PFSK-1 (cell line): Measurements from ENCODE around the gene ARF5.

ENCODE experiments used
- FOXP2 ChIP-seq: optimal IDR thresholded peaks from 2 replicates; pipeline ENCODE3; 2011; ENCODE audit warnings: borderline replicate concordance, control low read depth, inconsistent platforms; ENCODE audit not compliant: insufficient read depth; ENCODE audit errors: extremely low read length, extremely low read depth
- POLR2AphosphoS5 ChIP-seq: IDR thresholded peaks from 2 replicates; pipeline ENCODE4 v1.6.1; 2012; ENCODE audit warnings: low read depth, mild to moderate bottlenecking, control low read depth, low read length, moderate library complexity
- SIN3A ChIP-seq: IDR thresholded peaks from 2 replicates; pipeline ENCODE4 v1.6.1; 2012; ENCODE audit warnings: mild to moderate bottlenecking, low read length, moderate library complexity, borderline replicate concordance; ENCODE audit not compliant: insufficient read depth
- TAF1 ChIP-seq: IDR thresholded peaks from 2 replicates; pipeline ENCODE4 v1.6.1; 2012; ENCODE audit warnings: low read length, control low read depth, borderline replicate concordance; ENCODE audit not compliant: insufficient read depth
- TF ChIP-seq, protein P1 (sequence below), 2 experiments: IDR thresholded peaks; 2 replicates each; pipeline versions ENCODE4 v1.6.1 to v1.8.0; 2011 to 2012; ENCODE audit warnings: low read depth in 2 of 2, low read length in 2 of 2, control low read depth in 1 of 2, inconsistent platforms in 1 of 2, mild to moderate bottlenecking in 1 of 2, moderate library complexity in 1 of 2; ENCODE audit not compliant: insufficient read depth in 1 of 2

The ARF5 gene

DNA sequence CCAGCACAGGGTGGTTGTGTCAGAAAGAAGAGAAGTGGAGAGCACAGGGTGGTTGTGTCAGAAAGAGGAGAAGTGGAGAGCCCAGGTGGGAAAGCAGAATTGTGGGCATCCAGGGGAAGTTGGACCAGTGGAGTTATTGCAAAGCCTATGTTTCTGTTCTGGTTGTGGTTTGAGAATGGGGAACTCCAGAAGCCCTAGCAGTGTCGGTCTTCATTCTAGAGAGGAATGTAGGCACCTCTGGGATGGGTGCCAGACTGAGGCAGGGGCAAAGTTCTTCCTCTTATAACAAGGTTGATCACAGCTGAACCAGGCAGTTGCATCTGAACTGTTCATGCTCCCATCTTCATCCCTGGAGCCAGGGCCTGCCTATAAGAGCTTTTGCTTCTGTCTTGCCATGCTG is 6.3 kb downstream of the ARF5 start:
- TF ChIP-seq FOXP2 (no peak), TAF1 (no peak)

DNA sequence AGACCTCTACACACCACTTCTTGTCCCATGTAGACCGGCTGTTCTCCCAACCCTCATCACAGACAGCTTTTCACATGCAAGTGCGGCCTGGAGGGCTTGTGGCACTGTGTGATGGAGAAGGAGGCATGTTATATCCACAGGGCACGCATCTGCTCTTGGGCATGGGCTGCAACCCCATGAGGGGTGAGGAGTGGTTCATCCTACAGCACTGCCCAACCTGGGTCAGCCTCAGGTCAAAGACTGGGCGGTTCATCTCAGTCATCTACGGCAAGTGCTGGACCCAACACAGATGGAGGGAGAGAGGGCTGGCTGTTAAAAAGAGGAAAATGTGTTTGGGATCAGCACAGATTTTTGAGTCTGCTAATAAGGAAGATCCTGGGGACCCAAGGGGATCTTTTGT is 7.5 kb downstream of the ARF5 start:
- TF ChIP-seq TAF1 (no peak), SIN3A (no peak), POLR2AphosphoS5 (no peak), FOXP2 (no peak)
- TF ChIP-seq, protein P1, sequence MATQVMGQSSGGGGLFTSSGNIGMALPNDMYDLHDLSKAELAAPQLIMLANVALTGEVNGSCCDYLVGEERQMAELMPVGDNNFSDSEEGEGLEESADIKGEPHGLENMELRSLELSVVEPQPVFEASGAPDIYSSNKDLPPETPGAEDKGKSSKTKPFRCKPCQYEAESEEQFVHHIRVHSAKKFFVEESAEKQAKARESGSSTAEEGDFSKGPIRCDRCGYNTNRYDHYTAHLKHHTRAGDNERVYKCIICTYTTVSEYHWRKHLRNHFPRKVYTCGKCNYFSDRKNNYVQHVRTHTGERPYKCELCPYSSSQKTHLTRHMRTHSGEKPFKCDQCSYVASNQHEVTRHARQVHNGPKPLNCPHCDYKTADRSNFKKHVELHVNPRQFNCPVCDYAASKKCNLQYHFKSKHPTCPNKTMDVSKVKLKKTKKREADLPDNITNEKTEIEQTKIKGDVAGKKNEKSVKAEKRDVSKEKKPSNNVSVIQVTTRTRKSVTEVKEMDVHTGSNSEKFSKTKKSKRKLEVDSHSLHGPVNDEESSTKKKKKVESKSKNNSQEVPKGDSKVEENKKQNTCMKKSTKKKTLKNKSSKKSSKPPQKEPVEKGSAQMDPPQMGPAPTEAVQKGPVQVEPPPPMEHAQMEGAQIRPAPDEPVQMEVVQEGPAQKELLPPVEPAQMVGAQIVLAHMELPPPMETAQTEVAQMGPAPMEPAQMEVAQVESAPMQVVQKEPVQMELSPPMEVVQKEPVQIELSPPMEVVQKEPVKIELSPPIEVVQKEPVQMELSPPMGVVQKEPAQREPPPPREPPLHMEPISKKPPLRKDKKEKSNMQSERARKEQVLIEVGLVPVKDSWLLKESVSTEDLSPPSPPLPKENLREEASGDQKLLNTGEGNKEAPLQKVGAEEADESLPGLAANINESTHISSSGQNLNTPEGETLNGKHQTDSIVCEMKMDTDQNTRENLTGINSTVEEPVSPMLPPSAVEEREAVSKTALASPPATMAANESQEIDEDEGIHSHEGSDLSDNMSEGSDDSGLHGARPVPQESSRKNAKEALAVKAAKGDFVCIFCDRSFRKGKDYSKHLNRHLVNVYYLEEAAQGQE (IDR thresholded peaks at IDR 0.05; ENCODE audit: insufficient read depth in 1 of 2, low read depth in 2 of 2, low read length in 2 of 2) = no peak

DNA sequence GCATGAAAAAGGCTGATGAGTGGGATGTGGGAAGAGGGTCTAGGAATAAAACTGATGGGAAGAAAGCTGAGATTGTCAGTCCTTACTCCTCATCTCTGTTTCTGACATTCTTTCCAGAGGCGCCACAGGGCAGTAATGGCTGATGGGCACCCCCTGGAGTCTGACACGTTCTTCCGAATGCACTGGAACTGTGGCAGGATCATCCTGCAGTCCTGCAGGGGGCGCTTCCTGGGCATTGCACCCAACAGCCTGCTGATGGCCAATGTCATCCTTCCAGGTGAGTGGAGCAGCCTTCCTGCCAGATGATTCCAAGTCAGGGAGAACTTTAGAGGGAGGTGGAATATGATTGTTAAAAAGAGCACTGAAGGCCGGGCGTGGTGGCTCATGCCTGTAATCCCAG is 10.1 kb downstream of the ARF5 start:
- TF ChIP-seq POLR2AphosphoS5 = no peak
- no peak for TF ChIP-seq FOXP2
- TF ChIP-seq, protein P1 (IDR thresholded peaks at IDR 0.05; ENCODE audit: insufficient read depth in 1 of 2, low read depth in 2 of 2, low read length in 2 of 2) = no peak
- TF ChIP-seq SIN3A = no peak
- TF ChIP-seq TAF1 = no peak

DNA sequence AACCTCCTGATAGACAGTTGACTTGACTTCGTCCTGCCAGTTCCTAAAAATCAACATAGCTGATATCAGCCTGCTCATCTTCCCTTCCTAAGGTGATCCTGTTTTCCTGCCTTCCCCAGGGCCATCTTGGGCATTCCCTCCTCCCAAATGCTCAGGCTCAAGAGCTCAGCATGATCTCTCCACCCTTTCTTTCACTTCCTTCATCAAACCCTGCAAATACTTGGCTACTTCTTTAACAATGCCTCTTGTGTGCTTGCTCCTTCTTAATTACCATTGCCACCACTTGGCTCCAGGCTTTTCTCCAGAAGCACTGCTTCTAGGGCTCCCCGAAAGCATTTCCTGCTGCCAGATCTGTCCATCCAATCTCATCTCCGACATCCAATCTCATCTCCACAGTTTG is 12.7 kb downstream of the ARF5 start:
- no peak for TF ChIP-seq SIN3A
- TF ChIP-seq TAF1 = no peak
- TF ChIP-seq, protein P1 (IDR thresholded peaks at IDR 0.05; ENCODE audit: insufficient read depth in 1 of 2, low read depth in 2 of 2, low read length in 2 of 2) = no peak
- no peak for TF ChIP-seq POLR2AphosphoS5
- TF ChIP-seq FOXP2 = no peak

DNA sequence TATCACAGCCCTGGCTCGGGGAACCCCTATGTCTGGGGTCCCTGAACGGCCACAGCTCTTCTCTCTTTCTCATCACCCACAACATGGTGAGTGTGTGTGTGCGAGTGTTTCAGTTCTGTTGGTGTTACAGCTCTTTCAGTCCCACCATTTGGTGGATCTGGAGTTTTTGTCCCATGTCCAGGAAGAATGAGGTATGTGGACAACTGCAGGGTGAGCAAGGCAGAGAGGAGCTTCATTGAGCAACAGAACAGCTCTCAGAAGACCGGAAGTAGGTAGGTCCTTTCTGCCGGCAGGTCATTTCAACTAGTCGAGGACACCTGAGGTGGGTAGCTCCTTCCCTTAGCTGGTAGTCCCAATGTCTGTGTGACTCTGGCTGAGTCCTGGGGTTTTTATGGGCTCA is 20.2 kb downstream of the ARF5 start:
- TF ChIP-seq TAF1 = no peak
- no peak for TF ChIP-seq FOXP2

DNA sequence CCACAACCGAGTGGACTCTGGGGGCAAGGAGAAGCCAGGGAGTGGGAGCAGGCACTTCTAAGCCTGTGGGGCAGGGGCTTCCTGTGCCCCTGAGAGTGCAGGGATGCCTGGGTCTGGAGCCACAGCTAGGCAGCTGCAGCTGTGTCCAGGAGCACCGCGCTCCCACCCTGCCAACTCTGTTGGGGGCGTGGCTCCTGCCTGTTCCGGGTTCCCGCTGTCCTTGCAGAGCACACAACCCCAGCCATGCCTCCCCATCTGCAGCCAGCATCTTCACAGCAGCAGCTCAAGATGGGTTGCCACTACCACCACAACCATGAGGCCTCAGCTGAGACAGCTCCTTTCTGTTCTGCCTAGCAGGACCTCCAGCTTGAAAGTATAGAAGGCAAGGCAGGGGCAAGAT is 21.1 kb downstream of the ARF5 start:
- TF ChIP-seq SIN3A (no peak), POLR2AphosphoS5 (no peak), FOXP2 (no peak), TAF1 (no peak)
- TF ChIP-seq, protein P1 (IDR thresholded peaks at IDR 0.05; ENCODE audit: insufficient read depth in 1 of 2, low read depth in 2 of 2, low read length in 2 of 2) = no peak
